ENCODE data around the gene NTHL1.
A peak's percentile ranks its signal among the peaks of the same experiment; 100 is the strongest.

The NTHL1 gene

DNA sequence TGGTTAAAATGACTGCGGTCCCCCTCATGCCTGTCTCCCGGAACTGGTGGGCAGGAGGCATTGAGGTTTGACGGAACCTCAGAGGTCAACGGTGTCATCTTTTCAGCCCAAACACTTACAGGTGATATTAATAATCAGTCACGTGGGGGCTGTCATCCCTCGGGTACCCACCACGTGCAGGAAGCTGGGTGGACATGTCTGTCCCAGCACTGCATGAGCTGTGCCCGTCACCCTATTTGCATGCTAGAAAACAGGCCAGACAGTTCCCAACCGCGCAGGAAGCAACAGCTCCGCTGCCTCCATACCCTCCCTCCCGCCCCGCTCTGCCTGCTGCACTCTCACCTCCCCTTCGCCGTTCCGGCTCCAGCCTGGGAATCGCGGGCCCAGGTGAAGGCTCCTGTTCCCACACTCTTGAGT, 56.5 kb downstream of the NTHL1 start:
- DNase-seq: peak in 1 of 2 donors; percentile 14

DNA sequence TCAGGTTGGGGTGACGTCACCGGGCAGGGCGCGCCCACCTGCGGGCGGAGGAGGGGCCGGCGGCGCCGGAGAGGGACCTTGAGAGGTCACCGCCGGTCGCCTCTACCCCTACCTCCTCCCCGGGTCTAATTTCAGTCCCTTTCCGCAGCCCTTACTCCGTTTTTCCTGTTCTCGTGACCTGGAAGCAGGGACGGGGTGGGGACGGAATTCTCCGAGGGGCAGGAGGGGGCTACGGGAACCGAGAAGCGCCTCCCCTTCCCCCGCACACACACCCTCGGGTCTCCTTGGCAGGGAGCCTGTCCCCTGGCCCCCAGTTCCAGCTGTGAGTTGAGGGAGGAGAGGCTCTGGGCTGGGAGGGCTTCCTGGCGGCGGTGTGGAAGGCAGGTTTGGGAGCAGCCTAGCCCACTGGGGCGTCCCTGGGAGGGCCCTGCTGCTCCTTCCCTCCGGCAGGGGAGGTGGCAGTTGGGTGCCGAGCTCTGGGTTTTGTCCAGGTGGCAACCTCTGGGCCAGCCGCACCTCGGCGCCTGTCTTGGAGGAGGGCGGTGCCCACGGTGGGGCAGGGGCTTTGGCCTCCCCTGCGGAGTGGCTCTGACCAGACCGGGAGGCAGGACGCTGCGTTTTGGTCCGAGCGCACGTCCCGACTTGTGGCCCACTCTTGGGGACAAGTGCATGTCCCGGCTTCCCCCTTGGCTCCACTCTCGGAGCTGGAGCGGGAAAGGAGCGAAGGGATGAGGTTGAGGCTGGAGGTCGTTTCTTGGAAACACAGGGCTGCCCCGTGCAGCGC, 57.1 kb downstream of the NTHL1 start:
- DNase-seq: no peak

DNA sequence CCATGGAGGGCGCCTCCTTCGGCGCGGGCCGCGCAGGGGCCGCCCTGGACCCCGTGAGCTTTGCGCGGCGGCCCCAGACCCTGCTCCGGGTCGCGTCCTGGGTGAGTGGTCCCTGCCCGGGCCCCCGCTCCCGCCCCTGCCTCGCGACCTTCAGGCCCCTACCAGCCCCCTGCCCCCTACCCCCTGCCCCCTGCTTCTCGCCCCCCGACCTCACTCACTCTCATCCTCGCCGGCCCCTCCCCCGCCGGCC, 57.6 kb downstream of the NTHL1 start:
- DNase-seq: no peak

All from inflammatory macrophage treated with lipopolysaccharide for 1 hour (primary cell).